Effector CD4-positive, alpha-beta T cell (primary cell): ENCODE results near the gene TMEM39A.

Source experiments
- DNase-seq: peaks from one replicate; pipeline ENCODE4 v3.0.0-alpha.2; 2020

The TMEM39A gene

GRCh38 chr3:119444590-119444989 lies 18.8 kb downstream of the TMEM39A start:
- no peak for DNase-seq

- no peak for DNase-seq
These were observed 20.2 kb downstream of the TMEM39A start for GRCh38 chr3:119443179-119443578.

- no peak for DNase-seq
These were observed 25.6 kb downstream of the TMEM39A start for GRCh38 chr3:119437691-119438258.

- no peak for DNase-seq
These were observed 26.4 kb downstream of the TMEM39A start for GRCh38 chr3:119436977-119437376.

- DNase-seq = no peak
These were observed 28.7 kb downstream of the TMEM39A start for GRCh38 chr3:119434703-119435102.

GRCh38 chr3:119433613-119434325 lies 29.6 kb downstream of the TMEM39A start:
- no peak for DNase-seq

- DNase-seq = no peak
These were observed 34.9 kb downstream of the TMEM39A start for GRCh38 chr3:119428538-119428937.

- DNase-seq = no peak
These were observed 35.7 kb downstream of the TMEM39A start for GRCh38 chr3:119427669-119428068.

- no peak for DNase-seq
These were observed 43.2 kb downstream of the TMEM39A start for GRCh38 chr3:119420196-119420595.

- DNase-seq = no peak
These were observed 44.8 kb downstream of the TMEM39A start for GRCh38 chr3:119418641-119419040.

- DNase-seq = no peak
These were observed 45.5 kb downstream of the TMEM39A start for GRCh38 chr3:119417771-119418512.

GRCh38 chr3:119416873-119417272 lies 46.5 kb downstream of the TMEM39A start:
- DNase-seq = no peak

GRCh38 chr3:119413603-119414280 lies 49.7 kb downstream of the TMEM39A start:
- DNase-seq = no peak

GRCh38 chr3:119409844-119410243 lies 53.6 kb downstream of the TMEM39A start:
- DNase-seq = no peak

GRCh38 chr3:119408243-119408950 lies 55.0 kb downstream of the TMEM39A start:
- no peak for DNase-seq

- no peak for DNase-seq
These were observed 58.1 kb downstream of the TMEM39A start for GRCh38 chr3:119405315-119405714.

GRCh38 chr3:119403201-119403600 lies 60.2 kb downstream of the TMEM39A start:
- DNase-seq = no peak

GRCh38 chr3:119402791-119403190 lies 60.6 kb downstream of the TMEM39A start:
- no peak for DNase-seq

GRCh38 chr3:119401503-119402440 lies 61.6 kb downstream of the TMEM39A start:
- no peak for DNase-seq

GRCh38 chr3:119401069-119401468 lies 62.3 kb downstream of the TMEM39A start:
- DNase-seq = no peak

- DNase-seq = no peak
These were observed 62.9 kb downstream of the TMEM39A start for GRCh38 chr3:119400466-119400865.

GRCh38 chr3:119396870-119397269 lies 66.5 kb downstream of the TMEM39A start:
- DNase-seq = no peak
